GM12891 (cell line): ENCODE data around the gene CA7.

ENCODE experiments used
- POLR2A ChIP-seq: IDR thresholded peaks from 2 replicates; pipeline ENCODE4 v1.6.1; 2011; ENCODE audit warnings: low read depth, low read length, control low read depth
- POLR2AphosphoS5 ChIP-seq: IDR thresholded peaks from 2 replicates; pipeline ENCODE4 v1.6.1; 2011; ENCODE audit warnings: low read depth, low read length, control low read depth
- SPI1 ChIP-seq: IDR thresholded peaks from 2 replicates; pipeline ENCODE4 v1.6.1; 2011; ENCODE audit warnings: low read depth, low read length, control low read depth
- TAF1 ChIP-seq: IDR thresholded peaks from 2 replicates; pipeline ENCODE4 v1.6.1; 2011; ENCODE audit warnings: low read depth, low read length, control low read depth

DNA sequence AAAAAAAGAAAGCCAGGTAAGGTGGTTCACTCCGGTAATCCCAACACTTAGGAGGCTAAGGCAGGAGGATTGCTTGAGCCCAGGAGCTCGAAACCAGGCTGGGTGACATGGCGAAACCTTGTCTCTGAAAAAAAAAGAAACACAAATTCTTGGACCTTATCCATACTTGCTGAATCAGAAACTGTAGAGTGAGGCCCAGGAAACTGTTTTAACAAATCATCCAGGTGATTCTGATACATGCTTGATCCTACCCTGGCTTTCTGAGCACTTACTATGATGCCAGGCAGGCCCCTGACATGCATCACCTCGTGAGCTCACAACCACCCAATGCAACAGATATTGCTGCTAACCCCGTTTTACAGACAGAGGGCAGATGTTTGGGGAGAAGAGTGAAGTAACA is 9.5 kb upstream of the CA7 start:
- TF ChIP-seq POLR2A (no peak), POLR2AphosphoS5 (no peak), TAF1 (no peak), SPI1 (no peak)
